Measurements from ENCODE around the gene MRPS6. TPM values are rescaled to one million over a fixed set of nuclear protein-coding genes. Genes with fewer than 3 reads are reported as not detected.

The MRPS6 gene
- total RNA-seq, 1 experiment from 2014 or later = 115 TPM

- no TSS peak for BruUV-seq (replicated peaks)
Observed at GRCh38 chr21:34078915-34079314, 5.5 kb downstream of the MRPS6 start.

GRCh38 chr21:34080710-34081109, 7.3 kb downstream of the MRPS6 start:
- Histone ChIP-seq H3K4me3 (ENCODE audit: low read depth, low read length, poor library complexity, severe bottlenecking) (no peak overlapping the region), H3K27me3 (replicated peaks; ENCODE audit: insufficient read depth, low read depth, low read length, poor library complexity) (no peaks in the 10 kb centered on the region), H3K9me3 (ENCODE audit: low read depth, low read length, poor library complexity, severe bottlenecking) (no peaks in the 10 kb centered on the region), H3K4me1 (ENCODE audit: insufficient read depth, low read length, poor library complexity, severe bottlenecking) (peaks cover 7% of the 10 kb centered on the region), H3K27ac (ENCODE audit: low read depth, low read length, poor library complexity, severe bottlenecking) (no peak overlapping the region), H3K36me3 (ENCODE audit: insufficient read depth, low read length, poor library complexity, severe bottlenecking) (peaks cover 9% of the 10 kb centered on the region)
- TF ChIP-seq CTCF (conservative IDR thresholded peaks at IDR 0.05; ENCODE audit: low read depth, low read length) (no peak), EZH2 (IDR thresholded peaks at IDR 0.05; ENCODE audit: borderline replicate concordance, low read depth, low read length, poor library complexity, severe bottlenecking) (no peak)
- intact Hi-C loops (cut with micrococcal nuclease; ENCODE audit: unreplicated experiment) = no loop called here
- DNase-seq (ENCODE audit: low spot score) = no peak
- no TSS peak for BruUV-seq (replicated peaks)
- CTCF ChIA-PET = no interaction called here
- POLR2A ChIA-PET (ENCODE audit: low non-redundant PET) = no interaction called here

More at GRCh38 chr21:34078915-34079314, 5.5 kb downstream of the MRPS6 start:
- TF ChIP-seq CTCF (conservative IDR thresholded peaks at IDR 0.05; ENCODE audit: low read depth, low read length) (no peak), EZH2 (IDR thresholded peaks at IDR 0.05; ENCODE audit: borderline replicate concordance, low read depth, low read length, poor library complexity, severe bottlenecking) (no peak)
- H3K4me3 ChIP-seq (ENCODE audit: low read depth, low read length, poor library complexity, severe bottlenecking) = no peak overlapping the region
- ChIA-PET CTCF (no interaction called here), POLR2A (ENCODE audit: low non-redundant PET) (interaction anchor here (0.6 kb wide), 1 partner anchor 50 kb away, joined by 9 read pairs; no protein-coding TSS in a partner anchor)
- H3K4me1 ChIP-seq (ENCODE audit: insufficient read depth, low read length, poor library complexity, severe bottlenecking) = peaks cover 19% of the 10 kb centered on the region
- peaks cover 9% of the 10 kb centered on the region for H3K36me3 ChIP-seq (ENCODE audit: insufficient read depth, low read length, poor library complexity, severe bottlenecking)
- H3K27me3 ChIP-seq (replicated peaks; ENCODE audit: insufficient read depth, low read depth, low read length, poor library complexity) = no peaks in the 10 kb centered on the region
- no peak overlapping the region for H3K27ac ChIP-seq (ENCODE audit: low read depth, low read length, poor library complexity, severe bottlenecking)
- intact Hi-C loops (cut with micrococcal nuclease; ENCODE audit: unreplicated experiment) = no loop called here
- no peaks in the 10 kb centered on the region for H3K9me3 ChIP-seq (ENCODE audit: low read depth, low read length, poor library complexity, severe bottlenecking)
- DNase-seq (ENCODE audit: low spot score) = no peak

- TF ChIP-seq CTCF (conservative IDR thresholded peaks at IDR 0.05; ENCODE audit: low read depth, low read length) = no peak
- CTCF ChIA-PET = no interaction called here
- peaks cover 6% of the 10 kb centered on the region for H3K36me3 ChIP-seq (ENCODE audit: insufficient read depth, low read length, poor library complexity, severe bottlenecking)
Observed at GRCh38 chr21:34082769-34083168, 9.4 kb downstream of the MRPS6 start.

More at GRCh38 chr21:34082769-34083168, 9.4 kb downstream of the MRPS6 start:
- Histone ChIP-seq H3K4me1 (ENCODE audit: insufficient read depth, low read length, poor library complexity, severe bottlenecking) (no peaks in the 10 kb centered on the region), H3K4me3 (ENCODE audit: low read depth, low read length, poor library complexity, severe bottlenecking) (no peak overlapping the region), H3K27me3 (replicated peaks; ENCODE audit: insufficient read depth, low read depth, low read length, poor library complexity) (no peaks in the 10 kb centered on the region), H3K9me3 (ENCODE audit: low read depth, low read length, poor library complexity, severe bottlenecking) (no peaks in the 10 kb centered on the region), H3K27ac (ENCODE audit: low read depth, low read length, poor library complexity, severe bottlenecking) (no peak overlapping the region)
- BruUV-seq (replicated peaks) = no TSS peak
- DNase-seq (ENCODE audit: low spot score) = no peak
- POLR2A ChIA-PET (ENCODE audit: low non-redundant PET) = no interaction called here
- intact Hi-C loops (cut with micrococcal nuclease; ENCODE audit: unreplicated experiment) = no loop called here
